ENCODE results near the gene CDKN2D. TPM values are rescaled to one million over a fixed set of nuclear protein-coding genes. Genes with fewer than 3 reads are reported as not detected.
A peak's percentile ranks its signal among the peaks of the same experiment; 100 is the strongest.

Gene CDKN2D
- total RNA-seq (2014; rRNA removed; shearing (Covaris generic)) (7.8 and 8.5 TPM in 2 replicates), polyA plus RNA-seq (2016; fragmentation: Nextera tagmentation; extraction: Ambion mirVana) (10.7 and 11.7 TPM in 2 replicates)

DNA sequence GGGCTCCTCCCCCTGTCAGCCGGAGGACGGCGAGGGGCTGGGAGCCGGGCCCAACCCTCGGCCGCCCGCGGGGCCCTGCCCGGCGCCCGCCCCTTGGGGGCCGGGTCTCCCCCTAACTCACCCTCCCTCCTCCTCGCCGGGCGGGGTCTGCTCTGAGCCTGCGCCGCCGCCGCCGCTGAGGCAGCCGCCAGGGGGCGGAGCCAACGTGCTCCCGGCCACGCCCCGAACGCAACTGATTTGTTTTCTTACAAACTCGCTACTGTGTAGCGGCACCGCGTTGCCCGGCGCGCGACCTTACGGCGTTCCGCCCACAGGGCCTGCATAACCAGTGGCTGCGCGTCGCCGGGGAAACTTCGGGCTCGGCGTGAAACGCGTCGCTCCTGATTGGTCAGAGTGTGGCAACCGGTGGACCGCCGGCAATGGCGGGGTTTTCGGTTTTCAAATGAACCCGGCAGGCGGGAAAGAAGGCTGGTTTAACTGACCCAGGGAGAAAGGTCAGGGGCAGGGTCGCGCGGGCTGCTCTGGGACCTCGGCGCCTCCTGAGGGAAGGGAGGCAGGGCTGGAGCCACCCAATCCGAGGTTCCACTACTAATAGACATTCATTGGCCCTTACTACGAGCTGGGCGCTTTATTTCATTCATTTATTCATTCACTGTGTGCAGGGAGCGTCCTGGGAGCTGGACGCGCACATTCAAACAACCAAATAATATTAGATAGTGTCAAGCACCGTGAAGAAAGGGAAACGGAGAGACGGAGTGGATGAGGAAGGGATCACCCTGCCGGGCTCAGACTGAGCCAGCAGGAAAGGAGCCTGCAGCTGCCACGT, at the start of gene CDKN2D:
Gene CDKN2D, minus strand, starts transcription at position 154 of the 826 bp plus-strand sequence. CDS start 326 bp downstream, outside the sequence.
- Histone ChIP-seq H3K9me3 (ENCODE audit: low read depth) (no peaks in the 10 kb centered on the region), H3K4me3 (peak within 1 kb of the TSS; percentile 78), H3K9me2 (ENCODE audit: insufficient read depth) (no peaks in the 10 kb centered on the region), H3K4me2 (ENCODE audit: unreplicated experiment) (peak within 1 kb of the TSS; percentile 80), H3K36me3 (ENCODE audit: low read depth) (no peaks in the 10 kb centered on the region), H3K79me2 (ENCODE audit: insufficient read depth) (peaks cover 23% of the 10 kb centered on the region), H3K4me1 (ENCODE audit: insufficient read depth) (peaks cover 18% of the 10 kb centered on the region; the same call in 1 of the 2 replicates), H2AFZ (peak within 1 kb of the TSS; percentile 77), H3K9ac (peak within 1 kb of the TSS; percentile 77), H3K27me3 (replicated peaks; ENCODE audit: insufficient read depth) (no peaks in the 10 kb centered on the region), H3K27ac (peak within 1 kb of the TSS; percentile 51), H4K20me1 (ENCODE audit: insufficient read depth) (no peaks in the 10 kb centered on the region), H3F3A (ENCODE audit: insufficient read depth) (peaks cover 8% of the 10 kb centered on the region)
- 1% methylated on average over 42 to 59 of the region's 71 CpGs for WGBS, 2 experiments (ENCODE audit: low coverage in 1 of 2, low lambda C conversion rate in 2 of 2, missing lambda C conversion rate in 2 of 2)
- in situ Hi-C loops (cut with MboI) = no loop called here
- TF ChIP-seq EZH2phosphoT487 (IDR thresholded peaks at IDR 0.05; ENCODE audit: insufficient read depth, low read depth) = no peak
- TF ChIP-seq EZH2 (IDR thresholded peaks at IDR 0.05; ENCODE audit: insufficient read depth, poor library complexity, severe bottlenecking) = no peak
- DNase-seq = peak; percentile 100

DNA sequence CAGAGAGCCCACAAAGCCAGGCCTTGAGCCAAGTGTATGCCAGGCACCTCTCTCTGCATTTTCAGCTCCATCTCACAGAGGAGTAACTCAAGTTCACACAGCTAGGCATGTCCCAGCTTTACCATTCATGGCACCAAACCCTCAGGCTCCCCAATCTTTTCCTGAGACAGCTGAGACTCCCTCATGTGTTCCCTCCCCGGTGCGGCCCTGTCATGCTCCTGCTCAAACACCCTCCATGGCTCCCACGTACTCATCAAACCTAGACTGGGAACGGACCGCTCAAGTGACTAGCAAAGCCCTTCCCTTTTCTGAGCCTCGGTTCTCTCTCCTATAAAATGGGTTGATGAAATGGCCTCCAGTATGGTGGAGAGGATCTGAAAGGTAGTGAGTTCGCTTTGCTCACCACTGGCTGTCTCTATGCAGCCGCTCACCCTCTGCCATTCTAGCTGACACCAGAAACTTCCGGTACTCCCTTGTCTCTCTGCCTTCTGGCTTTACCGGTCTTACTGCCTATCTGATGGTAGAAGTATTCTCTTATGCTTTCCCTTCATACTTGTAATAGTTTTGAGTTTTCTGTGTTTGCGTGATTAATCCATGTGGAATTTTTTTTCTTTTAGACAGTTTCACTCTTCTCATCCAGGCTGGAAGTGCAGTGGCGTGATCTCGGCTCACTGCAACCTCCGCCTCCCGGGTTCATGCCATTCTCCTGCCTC, 48.8 kb upstream of the CDKN2D start:
- Histone ChIP-seq H3F3A (ENCODE audit: insufficient read depth) (peaks cover 4% of the 10 kb centered on the region; the same call in 1 of the 2 replicates), H3K27ac (0 out of 2 replicates have a peak overlapping the region, but pooled peaks have one; percentile 34), H3K36me3 (ENCODE audit: low read depth) (no peaks in the 10 kb centered on the region), H3K9ac (no peak overlapping the region), H3K79me2 (ENCODE audit: insufficient read depth) (no peaks in the 10 kb centered on the region), H3K9me3 (ENCODE audit: low read depth) (no peaks in the 10 kb centered on the region), H4K20me1 (ENCODE audit: insufficient read depth) (no peaks in the 10 kb centered on the region), H3K27me3 (replicated peaks; ENCODE audit: insufficient read depth) (no peaks in the 10 kb centered on the region), H3K4me2 (ENCODE audit: unreplicated experiment) (no peak overlapping the region), H3K4me1 (ENCODE audit: insufficient read depth) (peaks cover 13% of the 10 kb centered on the region), H3K9me2 (ENCODE audit: insufficient read depth) (no peaks in the 10 kb centered on the region), H3K4me3 (no peak overlapping the region), H2AFZ (no peak overlapping the region; the same call in 1 of the 2 replicates)
- in situ Hi-C loops (cut with MboI) = no loop called here
- 89 to 91% methylated on average over 15 of the region's 15 CpGs for WGBS, 2 experiments (ENCODE audit: low coverage in 1 of 2, low lambda C conversion rate in 2 of 2, missing lambda C conversion rate in 2 of 2)
- peak; percentile 54 for DNase-seq
- TF ChIP-seq EZH2phosphoT487 (IDR thresholded peaks at IDR 0.05; ENCODE audit: insufficient read depth, low read depth) (no peak), EZH2 (IDR thresholded peaks at IDR 0.05; ENCODE audit: insufficient read depth, poor library complexity, severe bottlenecking) (no peak)

DNA sequence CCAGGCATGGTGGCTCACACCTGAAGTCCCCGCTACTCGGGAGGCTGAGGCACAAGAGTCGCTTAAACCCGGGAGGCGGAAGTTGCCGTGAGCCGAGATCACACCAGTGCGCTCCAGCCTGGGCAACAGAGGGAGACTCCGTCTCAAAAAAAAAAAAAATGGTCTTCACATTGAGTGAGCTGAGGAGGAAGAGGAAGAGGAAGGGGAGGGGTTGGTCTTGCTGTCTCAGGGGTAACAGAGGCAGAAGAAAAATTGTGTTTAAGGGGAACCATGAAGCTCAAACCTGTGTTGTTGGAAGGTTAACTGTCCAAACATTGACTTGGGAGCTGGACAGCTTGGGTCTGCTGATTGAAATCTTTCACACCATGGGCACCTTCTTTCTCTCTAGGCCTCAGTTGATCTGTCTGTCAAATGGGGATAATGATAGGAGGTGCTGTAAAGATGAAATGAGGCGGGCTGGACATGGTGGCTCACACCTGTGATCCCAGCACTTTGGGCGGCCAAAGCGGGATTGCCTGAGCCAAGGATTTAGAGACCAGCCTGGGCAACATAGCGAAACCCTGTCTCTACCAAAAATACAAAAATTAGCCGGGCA, 46.7 kb upstream of the CDKN2D start:
- Histone ChIP-seq H3K36me3 (ENCODE audit: low read depth) (no peaks in the 10 kb centered on the region), H3K9me2 (ENCODE audit: insufficient read depth) (no peaks in the 10 kb centered on the region), H3K4me2 (ENCODE audit: unreplicated experiment) (no peak overlapping the region), H3K27ac (no peak overlapping the region), H3K4me3 (no peak overlapping the region), H4K20me1 (ENCODE audit: insufficient read depth) (no peaks in the 10 kb centered on the region), H3K27me3 (replicated peaks; ENCODE audit: insufficient read depth) (no peaks in the 10 kb centered on the region), H3F3A (ENCODE audit: insufficient read depth) (peaks cover 4% of the 10 kb centered on the region; the same call in 1 of the 2 replicates), H3K9me3 (ENCODE audit: low read depth) (no peaks in the 10 kb centered on the region), H3K9ac (no peak overlapping the region), H2AFZ (no peak overlapping the region), H3K4me1 (ENCODE audit: insufficient read depth) (peaks cover 16% of the 10 kb centered on the region), H3K79me2 (ENCODE audit: insufficient read depth) (no peaks in the 10 kb centered on the region)
- WGBS, 2 experiments (ENCODE audit: low coverage in 1 of 2, low lambda C conversion rate in 2 of 2, missing lambda C conversion rate in 2 of 2) = 97 to 98% methylated on average over 14 of the region's 14 CpGs
- in situ Hi-C loops (cut with MboI) = no loop called here
- no peak for DNase-seq
- TF ChIP-seq EZH2phosphoT487 (IDR thresholded peaks at IDR 0.05; ENCODE audit: insufficient read depth, low read depth) = no peak
- TF ChIP-seq EZH2 (IDR thresholded peaks at IDR 0.05; ENCODE audit: insufficient read depth, poor library complexity, severe bottlenecking) = no peak

DNA sequence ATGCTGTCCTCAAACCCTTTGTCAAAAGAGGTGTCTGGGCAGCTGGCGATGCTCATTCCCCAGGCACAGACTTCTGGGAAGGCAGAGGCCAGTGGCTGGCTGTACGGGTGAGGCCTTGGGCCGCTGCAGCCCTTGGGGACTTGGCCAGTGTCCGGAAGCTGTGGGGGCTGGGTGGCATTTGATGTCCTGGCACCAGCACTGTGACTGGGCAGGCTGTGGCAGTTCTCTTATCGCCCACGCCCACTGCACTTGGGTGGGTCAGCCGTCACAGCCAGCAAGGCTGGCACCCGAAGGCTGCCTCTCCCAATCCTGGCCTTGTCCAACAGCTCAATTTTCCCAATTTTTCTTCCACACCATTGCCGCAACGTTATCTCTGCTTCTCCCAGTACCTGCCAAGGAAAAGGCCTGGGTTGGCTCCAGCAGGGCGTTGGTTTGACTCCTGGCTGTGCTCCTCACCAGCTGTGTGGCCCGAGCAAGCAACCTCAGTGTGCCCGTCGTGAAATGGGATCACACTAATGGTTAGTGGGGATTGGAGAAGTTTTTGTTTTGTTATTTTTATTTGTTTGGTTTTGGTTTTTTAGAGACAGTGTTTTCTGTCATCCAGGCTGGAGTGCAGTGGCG, 43.8 kb upstream of the CDKN2D start:
- no peak overlapping the region for H3K4me2 ChIP-seq (ENCODE audit: unreplicated experiment)

More for the DNA sequence above, 43.8 kb upstream of the CDKN2D start:
- in situ Hi-C loops (cut with MboI) = no loop called here
- DNase-seq = peak; percentile 35
- 34 to 37% methylated on average over 15 of the region's 15 CpGs for WGBS, 2 experiments (ENCODE audit: low coverage in 1 of 2, low lambda C conversion rate in 2 of 2, missing lambda C conversion rate in 2 of 2)
- Histone ChIP-seq H3K9me3 (ENCODE audit: low read depth) (no peaks in the 10 kb centered on the region), H3K27ac (no peak overlapping the region), H3K9me2 (ENCODE audit: insufficient read depth) (no peaks in the 10 kb centered on the region), H3F3A (ENCODE audit: insufficient read depth) (peaks cover 2% of the 10 kb centered on the region; the same call in 1 of the 2 replicates), H3K4me3 (no peak overlapping the region), H3K79me2 (ENCODE audit: insufficient read depth) (no peaks in the 10 kb centered on the region), H2AFZ (peak overlapping the region; percentile 59; the same call in 1 of the 2 replicates), H3K9ac (no peak overlapping the region), H3K4me1 (ENCODE audit: insufficient read depth) (peaks cover 11% of the 10 kb centered on the region), H3K36me3 (ENCODE audit: low read depth) (no peaks in the 10 kb centered on the region), H4K20me1 (ENCODE audit: insufficient read depth) (no peaks in the 10 kb centered on the region), H3K27me3 (replicated peaks; ENCODE audit: insufficient read depth) (no peaks in the 10 kb centered on the region)
- TF ChIP-seq EZH2 (IDR thresholded peaks at IDR 0.05; ENCODE audit: insufficient read depth, poor library complexity, severe bottlenecking) (no peak), EZH2phosphoT487 (IDR thresholded peaks at IDR 0.05; ENCODE audit: insufficient read depth, low read depth) (no peak)
